K562 (cell line): ENCODE measurements around the gene RNF215. TPM values are rescaled to one million over a fixed set of nuclear protein-coding genes. Genes with fewer than 3 reads are reported as not detected.

Experiments
- CBX2 ChIP-seq: fragments of 200-600 bp; sonication (generic); IDR thresholded peaks from one replicate; pipeline ENCODE4 v1.6.1; 2012; ENCODE audit warnings: mild to moderate bottlenecking, low read length, inconsistent platforms; ENCODE audit not compliant: insufficient read depth, poor library complexity, severe bottlenecking
- FOXM1 ChIP-seq, 2 experiments: fragments of 450-650 bp in 1 of 2; sonication (generic) in 1 of 2; formaldehyde crosslinking in 1 of 2; IDR thresholded peaks; 2 replicates each; pipeline versions ENCODE4 v1.6.1 to v1.9.0; 2017 to 2022; ENCODE audit warnings: low read depth in 2 of 2, mild to moderate bottlenecking in 2 of 2, missing genetic modification reagents in 1 of 2, moderate library complexity in 1 of 2
- LEF1 ChIP-seq: fragments of 450-650 bp; IDR thresholded peaks from 2 replicates; pipeline ENCODE4 v1.6.1; 2016; ENCODE audit warnings: mild to moderate bottlenecking
- MIER1 ChIP-seq: fragments of 450-650 bp; IDR thresholded peaks from 2 replicates; pipeline ENCODE4 v1.6.1; 2016; ENCODE audit warnings: antibody characterized with exemption, mild to moderate bottlenecking, low read depth
- PYGO2 ChIP-seq: fragments of 450-650 bp; IDR thresholded peaks from 2 replicates; pipeline ENCODE4 v1.6.1; 2016; ENCODE audit warnings: mild to moderate bottlenecking, missing genetic modification characterization, moderate library complexity, missing compliant biosample characterization
- RBM15 ChIP-seq: fragments of 200-400 bp; formaldehyde crosslinking; IDR thresholded peaks from 2 replicates; pipeline ENCODE4 v1.6.1; 2018; ENCODE audit warnings: mild to moderate bottlenecking, low read length, moderate library complexity; ENCODE audit not compliant: insufficient read depth
- TSC22D4 ChIP-seq: fragments of 450-650 bp; IDR thresholded peaks from 2 replicates; pipeline ENCODE4 v1.6.1; 2016; ENCODE audit warnings: missing genetic modification characterization, missing biosample characterization, control low read depth
- ZNF12 ChIP-seq: sonication (generic); formaldehyde crosslinking; IDR thresholded peaks from 2 replicates; pipeline ENCODE4 v1.4.0; 2020; ENCODE audit warnings: mild to moderate bottlenecking, missing genetic modification reagents
- ZSCAN32 ChIP-seq: fragments of 450-650 bp; formaldehyde crosslinking; IDR thresholded peaks from 2 replicates; pipeline ENCODE4 v1.4.0; 2020; ENCODE audit warnings: mild to moderate bottlenecking, moderate library complexity
- polyA plus RNA-seq, 8 experiments: library from polyadenylated mRNA; depleted of rRNA in 4 of 8; stranded (reverse) in 5 of 8; unstranded in 3 of 8; fragments of >200 nt; fragmentation: Nextera tagmentation in 2 of 8; fragmentation: Illumina TruSeq in 1 of 8; extraction: Ambion mirVana in 2 of 8; extraction: Trizol in 1 of 8; gene quantifications; 2 replicates each; pipeline versions ENCODE4 v1.2.1 to v1.2.3, GENCODE V29; 2011 to 2014; ENCODE audit warnings: inconsistent platforms in 1 of 8, missing spikeins in 1 of 8
- total RNA-seq, 7 experiments: library from RNA; depleted of rRNA in 6 of 7; stranded (reverse); fragments of >200 nt in 6 of 7; fragmentation: Illumina TruSeq in 2 of 7; extraction: Trizol in 2 of 7; gene quantifications; 2 replicates each; pipeline versions ENCODE4 v1.2.1 to v1.2.3, GENCODE V29; 2011 to 2021; ENCODE audit warnings: low replicate concordance in 1 of 7
- TF ChIP-seq, protein P1 (sequence below): fragments of 200-600 bp; sonication (generic); IDR thresholded peaks from one replicate; pipeline ENCODE4 v1.6.1; 2012; ENCODE audit warnings: mild to moderate bottlenecking, low read depth, low read length, inconsistent platforms
- TF ChIP-seq, protein P2 (sequence below): fragments of 450-650 bp; IDR thresholded peaks from 2 replicates; pipeline ENCODE4 v1.6.1; 2018; ENCODE audit warnings: mild to moderate bottlenecking, low read depth; ENCODE audit not compliant: partially characterized antibody

The RNF215 gene
- total and polyA plus RNA-seq, 9 of the 15 experiments (the other 6 are each of a cell fraction or from before 2014, with no cell fraction given) = 0.08 to 9.8 (median 2.7) TPM

GRCh38 chr22:30356449-30357235 is 30.6 kb downstream of the RNF215 start, which contains the start of the genes CCDC157 and SF3A1 (continued):
- TF ChIP-seq, protein P1, sequence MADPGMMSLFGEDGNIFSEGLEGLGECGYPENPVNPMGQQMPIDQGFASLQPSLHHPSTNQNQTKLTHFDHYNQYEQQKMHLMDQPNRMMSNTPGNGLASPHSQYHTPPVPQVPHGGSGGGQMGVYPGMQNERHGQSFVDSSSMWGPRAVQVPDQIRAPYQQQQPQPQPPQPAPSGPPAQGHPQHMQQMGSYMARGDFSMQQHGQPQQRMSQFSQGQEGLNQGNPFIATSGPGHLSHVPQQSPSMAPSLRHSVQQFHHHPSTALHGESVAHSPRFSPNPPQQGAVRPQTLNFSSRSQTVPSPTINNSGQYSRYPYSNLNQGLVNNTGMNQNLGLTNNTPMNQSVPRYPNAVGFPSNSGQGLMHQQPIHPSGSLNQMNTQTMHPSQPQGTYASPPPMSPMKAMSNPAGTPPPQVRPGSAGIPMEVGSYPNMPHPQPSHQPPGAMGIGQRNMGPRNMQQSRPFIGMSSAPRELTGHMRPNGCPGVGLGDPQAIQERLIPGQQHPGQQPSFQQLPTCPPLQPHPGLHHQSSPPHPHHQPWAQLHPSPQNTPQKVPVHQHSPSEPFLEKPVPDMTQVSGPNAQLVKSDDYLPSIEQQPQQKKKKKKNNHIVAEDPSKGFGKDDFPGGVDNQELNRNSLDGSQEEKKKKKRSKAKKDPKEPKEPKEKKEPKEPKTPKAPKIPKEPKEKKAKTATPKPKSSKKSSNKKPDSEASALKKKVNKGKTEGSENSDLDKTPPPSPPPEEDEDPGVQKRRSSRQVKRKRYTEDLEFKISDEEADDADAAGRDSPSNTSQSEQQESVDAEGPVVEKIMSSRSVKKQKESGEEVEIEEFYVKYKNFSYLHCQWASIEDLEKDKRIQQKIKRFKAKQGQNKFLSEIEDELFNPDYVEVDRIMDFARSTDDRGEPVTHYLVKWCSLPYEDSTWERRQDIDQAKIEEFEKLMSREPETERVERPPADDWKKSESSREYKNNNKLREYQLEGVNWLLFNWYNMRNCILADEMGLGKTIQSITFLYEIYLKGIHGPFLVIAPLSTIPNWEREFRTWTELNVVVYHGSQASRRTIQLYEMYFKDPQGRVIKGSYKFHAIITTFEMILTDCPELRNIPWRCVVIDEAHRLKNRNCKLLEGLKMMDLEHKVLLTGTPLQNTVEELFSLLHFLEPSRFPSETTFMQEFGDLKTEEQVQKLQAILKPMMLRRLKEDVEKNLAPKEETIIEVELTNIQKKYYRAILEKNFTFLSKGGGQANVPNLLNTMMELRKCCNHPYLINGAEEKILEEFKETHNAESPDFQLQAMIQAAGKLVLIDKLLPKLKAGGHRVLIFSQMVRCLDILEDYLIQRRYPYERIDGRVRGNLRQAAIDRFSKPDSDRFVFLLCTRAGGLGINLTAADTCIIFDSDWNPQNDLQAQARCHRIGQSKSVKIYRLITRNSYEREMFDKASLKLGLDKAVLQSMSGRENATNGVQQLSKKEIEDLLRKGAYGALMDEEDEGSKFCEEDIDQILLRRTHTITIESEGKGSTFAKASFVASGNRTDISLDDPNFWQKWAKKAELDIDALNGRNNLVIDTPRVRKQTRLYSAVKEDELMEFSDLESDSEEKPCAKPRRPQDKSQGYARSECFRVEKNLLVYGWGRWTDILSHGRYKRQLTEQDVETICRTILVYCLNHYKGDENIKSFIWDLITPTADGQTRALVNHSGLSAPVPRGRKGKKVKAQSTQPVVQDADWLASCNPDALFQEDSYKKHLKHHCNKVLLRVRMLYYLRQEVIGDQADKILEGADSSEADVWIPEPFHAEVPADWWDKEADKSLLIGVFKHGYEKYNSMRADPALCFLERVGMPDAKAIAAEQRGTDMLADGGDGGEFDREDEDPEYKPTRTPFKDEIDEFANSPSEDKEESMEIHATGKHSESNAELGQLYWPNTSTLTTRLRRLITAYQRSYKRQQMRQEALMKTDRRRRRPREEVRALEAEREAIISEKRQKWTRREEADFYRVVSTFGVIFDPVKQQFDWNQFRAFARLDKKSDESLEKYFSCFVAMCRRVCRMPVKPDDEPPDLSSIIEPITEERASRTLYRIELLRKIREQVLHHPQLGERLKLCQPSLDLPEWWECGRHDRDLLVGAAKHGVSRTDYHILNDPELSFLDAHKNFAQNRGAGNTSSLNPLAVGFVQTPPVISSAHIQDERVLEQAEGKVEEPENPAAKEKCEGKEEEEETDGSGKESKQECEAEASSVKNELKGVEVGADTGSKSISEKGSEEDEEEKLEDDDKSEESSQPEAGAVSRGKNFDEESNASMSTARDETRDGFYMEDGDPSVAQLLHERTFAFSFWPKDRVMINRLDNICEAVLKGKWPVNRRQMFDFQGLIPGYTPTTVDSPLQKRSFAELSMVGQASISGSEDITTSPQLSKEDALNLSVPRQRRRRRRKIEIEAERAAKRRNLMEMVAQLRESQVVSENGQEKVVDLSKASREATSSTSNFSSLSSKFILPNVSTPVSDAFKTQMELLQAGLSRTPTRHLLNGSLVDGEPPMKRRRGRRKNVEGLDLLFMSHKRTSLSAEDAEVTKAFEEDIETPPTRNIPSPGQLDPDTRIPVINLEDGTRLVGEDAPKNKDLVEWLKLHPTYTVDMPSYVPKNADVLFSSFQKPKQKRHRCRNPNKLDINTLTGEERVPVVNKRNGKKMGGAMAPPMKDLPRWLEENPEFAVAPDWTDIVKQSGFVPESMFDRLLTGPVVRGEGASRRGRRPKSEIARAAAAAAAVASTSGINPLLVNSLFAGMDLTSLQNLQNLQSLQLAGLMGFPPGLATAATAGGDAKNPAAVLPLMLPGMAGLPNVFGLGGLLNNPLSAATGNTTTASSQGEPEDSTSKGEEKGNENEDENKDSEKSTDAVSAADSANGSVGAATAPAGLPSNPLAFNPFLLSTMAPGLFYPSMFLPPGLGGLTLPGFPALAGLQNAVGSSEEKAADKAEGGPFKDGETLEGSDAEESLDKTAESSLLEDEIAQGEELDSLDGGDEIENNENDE = no peak
- TF ChIP-seq, protein P2, sequence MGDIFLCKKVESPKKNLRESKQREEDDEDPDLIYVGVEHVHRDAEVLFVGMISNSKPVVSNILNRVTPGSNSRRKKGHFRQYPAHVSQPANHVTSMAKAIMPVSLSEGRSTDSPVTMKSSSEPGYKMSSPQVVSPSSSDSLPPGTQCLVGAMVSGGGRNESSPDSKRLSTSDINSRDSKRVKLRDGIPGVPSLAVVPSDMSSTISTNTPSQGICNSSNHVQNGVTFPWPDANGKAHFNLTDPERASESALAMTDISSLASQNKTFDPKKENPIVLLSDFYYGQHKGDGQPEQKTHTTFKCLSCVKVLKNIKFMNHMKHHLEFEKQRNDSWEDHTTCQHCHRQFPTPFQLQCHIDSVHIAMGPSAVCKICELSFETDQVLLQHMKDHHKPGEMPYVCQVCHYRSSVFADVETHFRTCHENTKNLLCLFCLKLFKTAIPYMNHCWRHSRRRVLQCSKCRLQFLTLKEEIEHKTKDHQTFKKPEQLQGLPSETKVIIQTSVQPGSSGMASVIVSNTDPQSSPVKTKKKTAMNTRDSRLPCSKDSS = no peak
- no peak for TF ChIP-seq CBX2
- no peak for TF ChIP-seq LEF1
- TF ChIP-seq PYGO2 (tag) = no peak
- TF ChIP-seq MIER1 = no peak
- no peak for TF ChIP-seq ZNF12 (CRISPR knock-in tag)
- TF ChIP-seq ZSCAN32 = no peak
- no peak for TF ChIP-seq TSC22D4
- TF ChIP-seq RBM15 = no peak
- no peak for TF ChIP-seq FOXM1 (IDR thresholded peaks at IDR 0.05; ENCODE audit: low read depth)
- no peak for TF ChIP-seq FOXM1 (CRISPR knock-in tag; IDR thresholded peaks at IDR 0.05; ENCODE audit: low read depth)
